ENCODE measurements around the gene ABHD1. TPM values are rescaled to one million over a fixed set of nuclear protein-coding genes. Genes with fewer than 3 reads are reported as not detected.

Gene ABHD1
- total and polyA plus RNA-seq, 9 donors, result 0.86 to 2.4 (median 1.5) TPM; not detected in 2

DNA sequence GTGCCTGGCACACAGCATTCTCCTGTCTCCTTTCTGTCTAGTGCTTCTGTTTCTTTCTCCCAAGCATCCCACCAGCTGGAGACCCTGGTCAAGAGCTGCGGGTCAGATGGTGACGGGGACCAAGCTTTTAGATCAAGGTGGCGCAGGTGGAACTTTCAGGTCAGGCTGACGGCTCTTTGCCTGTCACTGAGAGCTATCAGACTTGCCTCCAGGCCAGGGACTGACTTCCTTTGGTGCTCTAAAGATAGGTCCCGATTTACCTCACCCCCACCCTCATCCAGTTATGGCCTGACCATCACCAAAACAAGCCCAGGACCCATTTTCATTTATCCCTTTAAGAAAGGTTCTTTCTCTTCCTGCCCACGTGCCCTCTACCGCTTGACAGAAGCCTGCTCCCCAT, 46.4 kb upstream of the ABHD1 start:
- TF ChIP-seq, protein P1, sequence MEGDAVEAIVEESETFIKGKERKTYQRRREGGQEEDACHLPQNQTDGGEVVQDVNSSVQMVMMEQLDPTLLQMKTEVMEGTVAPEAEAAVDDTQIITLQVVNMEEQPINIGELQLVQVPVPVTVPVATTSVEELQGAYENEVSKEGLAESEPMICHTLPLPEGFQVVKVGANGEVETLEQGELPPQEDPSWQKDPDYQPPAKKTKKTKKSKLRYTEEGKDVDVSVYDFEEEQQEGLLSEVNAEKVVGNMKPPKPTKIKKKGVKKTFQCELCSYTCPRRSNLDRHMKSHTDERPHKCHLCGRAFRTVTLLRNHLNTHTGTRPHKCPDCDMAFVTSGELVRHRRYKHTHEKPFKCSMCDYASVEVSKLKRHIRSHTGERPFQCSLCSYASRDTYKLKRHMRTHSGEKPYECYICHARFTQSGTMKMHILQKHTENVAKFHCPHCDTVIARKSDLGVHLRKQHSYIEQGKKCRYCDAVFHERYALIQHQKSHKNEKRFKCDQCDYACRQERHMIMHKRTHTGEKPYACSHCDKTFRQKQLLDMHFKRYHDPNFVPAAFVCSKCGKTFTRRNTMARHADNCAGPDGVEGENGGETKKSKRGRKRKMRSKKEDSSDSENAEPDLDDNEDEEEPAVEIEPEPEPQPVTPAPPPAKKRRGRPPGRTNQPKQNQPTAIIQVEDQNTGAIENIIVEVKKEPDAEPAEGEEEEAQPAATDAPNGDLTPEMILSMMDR (IDR thresholded peaks at IDR 0.05), result no peak
- TF ChIP-seq EP300 (IDR thresholded peaks at IDR 0.05) (no peak), POLR2A (IDR thresholded peaks at IDR 0.05) (no peak)
- DNase-seq, result peak in 2 of 5 donors; percentile 36 to 43
- Histone ChIP-seq H3K27ac (peak overlapping the region; percentile 48 to 98), H3K4me3 (no peak overlapping the region), H3K27me3 (no peaks in the 10 kb centered on the region), H3K9me3 (no peaks in the 10 kb centered on the region), H3K36me3 (no peaks in the 10 kb centered on the region), H3K4me1 (ENCODE audit: insufficient read depth) (peaks cover 27% of the 10 kb centered on the region)
- 59 to 61% (median 60%) methylated on average over 7 of the region's 7 CpGs for WGBS, 3 donors
- intact Hi-C loops (cut with DNase I), result no loop called here

DNA sequence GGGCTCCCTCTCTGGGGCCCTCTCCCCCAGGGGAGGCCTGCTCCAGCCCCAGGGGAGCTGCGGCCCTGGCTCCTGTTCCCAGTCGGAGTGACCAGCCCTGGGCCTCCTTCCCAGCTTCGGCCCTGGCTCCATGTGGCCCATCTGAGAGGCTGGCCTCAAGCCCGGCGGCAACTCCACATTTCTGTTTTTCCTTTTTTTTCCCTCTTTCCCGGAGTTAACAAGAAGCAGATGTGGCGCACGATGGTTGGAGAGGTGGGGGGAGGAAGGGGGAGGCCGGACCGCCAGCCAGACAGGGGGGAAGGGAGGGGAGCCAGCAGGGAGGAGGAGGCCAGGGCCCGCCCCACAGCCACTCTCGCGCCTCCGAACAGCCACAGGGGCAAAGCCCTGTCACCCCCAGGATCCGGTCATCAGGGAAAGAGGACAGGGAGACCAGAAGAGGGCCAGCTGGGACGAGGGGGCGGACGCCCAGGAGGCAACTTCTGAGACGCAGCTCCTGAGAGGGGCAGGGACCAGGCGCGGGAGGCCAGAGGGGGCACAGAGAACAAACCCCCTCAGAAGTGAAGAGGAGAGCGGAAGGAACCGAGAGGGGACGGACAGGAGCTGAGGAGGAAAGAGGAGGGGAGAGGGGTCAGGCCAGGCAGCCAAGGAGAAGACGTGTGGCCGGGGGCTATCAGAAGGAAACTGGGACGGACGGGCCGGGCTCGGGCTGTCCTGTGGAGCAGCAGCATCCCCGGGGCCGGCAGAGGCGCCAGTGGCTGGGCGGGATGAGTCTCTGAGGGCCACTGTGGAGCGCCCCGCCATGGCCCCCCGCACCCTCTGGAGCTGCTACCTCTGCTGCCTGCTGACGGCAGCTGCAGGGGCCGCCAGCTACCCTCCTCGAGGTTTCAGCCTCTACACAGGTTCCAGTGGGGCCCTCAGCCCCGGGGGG, 45.1 kb upstream of the ABHD1 start, which contains the start of gene EMILIN1:
EMILIN1 (plus strand) TSS at position 349 of the 928 bp plus-strand sequence; CDS start at position 800, 451 bp downstream.
- intact Hi-C loops (cut with DNase I), result no loop called here
- Histone ChIP-seq H3K9me3 (no peaks in the 10 kb centered on the region), H3K4me3 (peak within 1 kb of the TSS; percentile 59), H3K4me1 (ENCODE audit: insufficient read depth) (peaks cover 27% of the 10 kb centered on the region), H3K27ac (peak within 1 kb of the TSS; percentile 48 to 98), H3K27me3 (no peaks in the 10 kb centered on the region), H3K36me3 (no peaks in the 10 kb centered on the region)
- peak; percentile 92 to 96 (median 95) for DNase-seq
- TF ChIP-seq EP300 (IDR thresholded peaks at IDR 0.05) (no peak), POLR2A (IDR thresholded peaks at IDR 0.05) (peak; percentile 63)
- WGBS, 3 donors, result 1 to 6% (median 2%) methylated on average over 39 to 41 of the region's 41 CpGs

- peak in 3 of 5 donors; percentile 39 to 66 (median 47) for DNase-seq
- H3K27me3 ChIP-seq, result no peaks in the 10 kb centered on the region
- 5 to 14% (median 8%) methylated on average over 14 of the region's 14 CpGs for WGBS, 3 donors
- intact Hi-C loops (cut with DNase I), result loop anchor here (10.0 kb wide), 2 partner anchors 45 to 105 kb away; partner anchors contain the start of genes MAPRE3 (in 2 of the 4) and TMEM214 (in 2 of the 4)
- H3K36me3 ChIP-seq, result no peaks in the 10 kb centered on the region
- H3K4me3 ChIP-seq, result peak overlapping the region; percentile 59
- TF ChIP-seq POLR2A (IDR thresholded peaks at IDR 0.05) (no peak), EP300 (IDR thresholded peaks at IDR 0.05) (no peak)
- TF ChIP-seq, protein P1 (IDR thresholded peaks at IDR 0.05), result no peak
- no peaks in the 10 kb centered on the region for H3K9me3 ChIP-seq
- peaks cover 22% of the 10 kb centered on the region for H3K4me1 ChIP-seq (ENCODE audit: insufficient read depth)
- H3K27ac ChIP-seq, result peak overlapping the region; percentile 48 to 98
Observed at GRCh38 chr2:27079233-27080139, 44.1 kb upstream of the ABHD1 start.

DNA sequence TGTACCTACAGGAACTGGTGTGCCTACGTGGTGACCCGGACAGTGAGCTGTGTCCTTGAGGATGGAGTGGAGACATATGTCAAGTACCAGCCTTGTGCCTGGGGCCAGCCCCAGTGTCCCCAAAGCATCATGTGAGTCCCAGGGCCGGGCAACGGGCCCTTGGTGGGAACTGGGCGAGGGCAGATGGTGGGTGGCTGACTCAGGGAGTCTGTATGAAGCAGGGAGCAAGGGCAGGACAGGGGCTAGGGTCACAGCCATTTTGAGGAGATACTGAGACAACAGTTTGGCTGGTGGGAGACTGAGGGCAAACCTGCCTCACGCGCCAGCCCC, 43.5 kb upstream of the ABHD1 start:
- Histone ChIP-seq H3K36me3 (no peaks in the 10 kb centered on the region), H3K4me3 (peak overlapping the region; percentile 59), H3K9me3 (no peaks in the 10 kb centered on the region), H3K4me1 (ENCODE audit: insufficient read depth) (peaks cover 18% of the 10 kb centered on the region), H3K27me3 (no peaks in the 10 kb centered on the region), H3K27ac (peak overlapping the region; percentile 48 to 98)
- peak in 1 of 5 donors; percentile 54 for DNase-seq
- intact Hi-C loops (cut with DNase I), result loop anchor here (10.0 kb wide), 2 partner anchors 45 to 105 kb away; partner anchors contain the start of genes MAPRE3 (in 2 of the 4) and TMEM214 (in 2 of the 4)
- no peak for TF ChIP-seq POLR2A (IDR thresholded peaks at IDR 0.05)
- TF ChIP-seq, protein P1 (IDR thresholded peaks at IDR 0.05), result no peak
- TF ChIP-seq EP300 (IDR thresholded peaks at IDR 0.05), result no peak
- WGBS, 3 donors, result 9 to 13% (median 11%) methylated on average over 7 of the region's 7 CpGs
